ENCODE data around the gene AFF2.

GRCh38 chrX:148850631-148851030, 350.2 kb downstream of the AFF2 start:
- TF ChIP-seq POLR2A (IDR thresholded peaks at IDR 0.05): no peak
- TF ChIP-seq CTCF (IDR thresholded peaks at IDR 0.05): no peak
